HepG2 (cell line): ENCODE results near the gene NINL. TPM values are rescaled to one million over a fixed set of nuclear protein-coding genes. Genes with fewer than 3 reads are reported as not detected.
A peak's percentile ranks its signal among the peaks of the same experiment; 100 is the strongest.

Experiments
- ATAC-seq: fragments of 200-7000 bp; cut with Tn5 transposase; 3 replicates; pipeline ENCODE4 v1.9.1; 2020; ENCODE audit warnings: mild to moderate bottlenecking, moderate library complexity
- BruUV-seq: library from RNA; stranded (reverse); fragments of 400-500 nt; replicated peaks from 2 replicates; lab custom pipeline; 2021; lab: Mats Ljungman, UMichigan
- CTCF ChIA-PET: fragments of 300-600 bp; formaldehyde crosslinking; extraction: SDS; loops from one replicate; lab custom pipeline; 2021; ENCODE audit warnings: low total read pairs, inconsistent platforms, low intra/inter-chr PET ratio; lab: Yijun Ruan, JAX
- POLR2A ChIA-PET: fragments of 350-600 bp; sonication (Branson Sonifier 250); formaldehyde crosslinking; loops from one replicate; lab custom pipeline; 2020; ENCODE audit warnings: antibody characterized with exemption, inconsistent platforms; lab: Yijun Ruan, JAX
- DNase-seq: peaks from one replicate; pipeline ENCODE4 v3.0.0-alpha.2; 2015; ENCODE audit warnings: low spot score
- FAIRE-seq: peaks from 3 replicates; lab custom pipeline; 2011; peaks lifted over from hg19 to GRCh38; lab: Jason Lieb, UNC
- H2AFZ ChIP-seq: one replicate; pipeline ENCODE4 v1.6.1; 2011; ENCODE audit warnings: low read length, inconsistent platforms
- H3K27ac ChIP-seq: fragments of 300-600 bp; 3 replicates; pipeline ENCODE4 v1.8.0; 2011; ENCODE audit warnings: mixed run types, mild to moderate bottlenecking, mixed read lengths, low read length, inconsistent platforms; ENCODE audit not compliant: insufficient read depth; ENCODE audit errors: extremely low read length
- H3K27me3 ChIP-seq, 2 experiments: fragments of 200-600 bp in 1 of 2; 2 replicates in 1 of 2; 3 replicates in 1 of 2; pipeline versions ENCODE4 v1.6.0 to v1.8.0; 2011; ENCODE audit warnings: low read length in 2 of 2, mild to moderate bottlenecking in 2 of 2, moderate library complexity in 2 of 2, inconsistent platforms in 1 of 2; ENCODE audit not compliant: insufficient read depth in 2 of 2, control insufficient read depth in 1 of 2
- H3K36me3 ChIP-seq, 2 experiments: fragments of 200-600 bp in 1 of 2; replicated peaks in 1 of 2; 2 replicates in 1 of 2; 3 replicates in 1 of 2; pipeline versions ENCODE4 v1.5.1 to v1.8.0; 2011; ENCODE audit warnings: low read length in 2 of 2, inconsistent platforms in 1 of 2; ENCODE audit not compliant: insufficient read depth in 2 of 2, control insufficient read depth in 1 of 2
- H3K4me1 ChIP-seq: 2 replicates; pipeline ENCODE4 v1.5.1; 2012; ENCODE audit warnings: low read length, inconsistent platforms; ENCODE audit not compliant: insufficient read depth
- H3K4me2 ChIP-seq: 2 replicates; pipeline ENCODE4 v1.6.0; 2011; ENCODE audit warnings: low read depth, low read length, inconsistent platforms
- H3K4me3 ChIP-seq, 3 experiments: fragments of 200-600 bp in 1 of 3; sonication (generic), shearing (Covaris generic) in 1 of 3; replicated peaks in 1 of 3; 2 replicates each; pipeline ENCODE4 v1.5.1; 2011 to 2016; ENCODE audit warnings: low read length in 3 of 3, inconsistent platforms in 2 of 3, low read depth in 2 of 3, mild to moderate bottlenecking in 2 of 3, control low read depth in 1 of 3, mixed read lengths in 1 of 3; ENCODE audit not compliant: insufficient read depth in 1 of 3
- H3K79me2 ChIP-seq: one replicate; pipeline ENCODE4 v1.6.1; 2011; ENCODE audit warnings: low read length, inconsistent platforms; ENCODE audit not compliant: insufficient read depth
- H3K9ac ChIP-seq: 2 replicates; pipeline ENCODE4 v1.6.0; 2011; ENCODE audit warnings: mild to moderate bottlenecking, low read depth, low read length, inconsistent platforms; ENCODE audit not compliant: insufficient read depth
- H3K9me3 ChIP-seq: 2 replicates; pipeline ENCODE4 v1.5.1; 2012; ENCODE audit warnings: mild to moderate bottlenecking, low read length
- H4K20me1 ChIP-seq: 2 replicates; pipeline ENCODE4 v1.6.0; 2011; ENCODE audit warnings: inconsistent platforms, mild to moderate bottlenecking, low read length, moderate library complexity; ENCODE audit not compliant: insufficient read depth
- HNRNPUL1 ChIP-seq: fragments of 200-400 bp; formaldehyde crosslinking; IDR thresholded peaks from 2 replicates; pipeline ENCODE4 v1.6.1; 2017; ENCODE audit warnings: low read depth, mild to moderate bottlenecking, low read length, moderate library complexity
- WGBS: methylation state at CpG from one replicate; pipeline ENCODE4 v1.1.6; 2017; ENCODE audit warnings: low lambda C conversion rate; 5-methylcytosine and 5-hydroxymethylcytosine counted together
- in situ Hi-C: cut with HindIII; loops from 2 replicates; pipeline ENCODE4 v1.10.0; 2017; ENCODE audit warnings: low pct_unique_long_range_greater_than_20kb; ENCODE audit not compliant: extremely low pct_ligation_motif_present
- intact Hi-C: fragments of 100-400 bp; cut with micrococcal nuclease; formaldehyde crosslinking; loops from one replicate; pipeline ENCODE4 v1.10.0; 2022; ENCODE audit not compliant: unreplicated experiment
- polyA plus RNA-seq, 8 experiments: library from polyadenylated mRNA; depleted of rRNA in 3 of 8; stranded (reverse) in 7 of 8; unstranded in 1 of 8; fragments of >200 nt; fragmentation: Illumina TruSeq in 4 of 8; extraction: Trizol in 4 of 8; gene quantifications; 2 replicates each; pipeline versions ENCODE4 v1.2.1 to v1.2.3, GENCODE V29; 2011 to 2016; ENCODE audit warnings: low read depth in 4 of 8, missing spikeins in 1 of 8, mixed read lengths in 1 of 8; ENCODE audit not compliant: insufficient read depth in 1 of 8
- total RNA-seq, 5 experiments: library from RNA; depleted of rRNA; stranded (reverse); fragments of >200 nt; fragmentation: Illumina TruSeq; extraction: Trizol; gene quantifications; 2 replicates each; pipeline ENCODE4 v1.2.3, GENCODE V29; 2016; ENCODE audit warnings: low read depth in 1 of 5
- TF ChIP-seq, protein P1 (sequence below): IDR thresholded peaks from 2 replicates; pipeline ENCODE4 v1.4.0; 2020; ENCODE audit warnings: mild to moderate bottlenecking, missing genetic modification reagents
- TF ChIP-seq, protein P2 (sequence below): sonication (generic); formaldehyde crosslinking; IDR thresholded peaks from 2 replicates; pipeline ENCODE4 v1.5.1; 2020; ENCODE audit warnings: mild to moderate bottlenecking, missing genetic modification reagents, moderate library complexity

Gene NINL
- total and polyA plus RNA-seq, 2 of the 13 experiments (the other 11 are each of a cell fraction or from before 2014, with no cell fraction given), result 32.3 to 34.3 TPM

DNA sequence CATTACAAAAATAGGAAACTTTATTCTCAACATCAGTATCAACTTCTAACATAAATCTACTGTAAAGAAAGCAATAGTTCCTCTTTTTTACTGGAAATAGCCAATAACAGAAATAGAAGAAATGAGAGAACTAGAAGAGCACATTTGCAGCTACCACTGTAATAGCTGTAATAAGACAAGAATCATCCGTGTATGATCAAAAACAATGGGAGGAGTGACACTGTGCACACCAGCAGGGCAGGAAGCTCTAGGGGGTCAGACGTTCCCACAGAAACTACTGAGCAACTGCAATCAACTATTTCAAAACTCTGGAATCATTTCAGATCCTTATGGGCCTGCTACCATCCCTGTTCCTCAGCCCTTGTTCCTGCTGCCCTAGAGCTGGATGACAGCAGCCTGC, 43.7 kb downstream of the NINL start:
- Histone ChIP-seq H4K20me1 (peaks cover 36% of the 10 kb centered on the region), H3K36me3 (peaks cover 5 to 16% of the 10 kb centered on the region in 2 experiments; a peak in 1 of 5 replicates), H3K4me2 (peak overlapping the region; percentile 36), H2AFZ (no peak overlapping the region), H3K27ac (peak overlapping the region; percentile 44), H3K9me3 (no peaks in the 10 kb centered on the region), H3K9ac (peak overlapping the region; percentile 16; the same call in 1 of the 2 replicates), H3K4me1 (peaks cover 78% of the 10 kb centered on the region), H3K79me2 (peaks cover 47% of the 10 kb centered on the region), H3K27me3 (no peaks in the 10 kb centered on the region), H3K4me3 (no peak overlapping the region)
- ATAC-seq, result no peak
- TF ChIP-seq, protein P1, sequence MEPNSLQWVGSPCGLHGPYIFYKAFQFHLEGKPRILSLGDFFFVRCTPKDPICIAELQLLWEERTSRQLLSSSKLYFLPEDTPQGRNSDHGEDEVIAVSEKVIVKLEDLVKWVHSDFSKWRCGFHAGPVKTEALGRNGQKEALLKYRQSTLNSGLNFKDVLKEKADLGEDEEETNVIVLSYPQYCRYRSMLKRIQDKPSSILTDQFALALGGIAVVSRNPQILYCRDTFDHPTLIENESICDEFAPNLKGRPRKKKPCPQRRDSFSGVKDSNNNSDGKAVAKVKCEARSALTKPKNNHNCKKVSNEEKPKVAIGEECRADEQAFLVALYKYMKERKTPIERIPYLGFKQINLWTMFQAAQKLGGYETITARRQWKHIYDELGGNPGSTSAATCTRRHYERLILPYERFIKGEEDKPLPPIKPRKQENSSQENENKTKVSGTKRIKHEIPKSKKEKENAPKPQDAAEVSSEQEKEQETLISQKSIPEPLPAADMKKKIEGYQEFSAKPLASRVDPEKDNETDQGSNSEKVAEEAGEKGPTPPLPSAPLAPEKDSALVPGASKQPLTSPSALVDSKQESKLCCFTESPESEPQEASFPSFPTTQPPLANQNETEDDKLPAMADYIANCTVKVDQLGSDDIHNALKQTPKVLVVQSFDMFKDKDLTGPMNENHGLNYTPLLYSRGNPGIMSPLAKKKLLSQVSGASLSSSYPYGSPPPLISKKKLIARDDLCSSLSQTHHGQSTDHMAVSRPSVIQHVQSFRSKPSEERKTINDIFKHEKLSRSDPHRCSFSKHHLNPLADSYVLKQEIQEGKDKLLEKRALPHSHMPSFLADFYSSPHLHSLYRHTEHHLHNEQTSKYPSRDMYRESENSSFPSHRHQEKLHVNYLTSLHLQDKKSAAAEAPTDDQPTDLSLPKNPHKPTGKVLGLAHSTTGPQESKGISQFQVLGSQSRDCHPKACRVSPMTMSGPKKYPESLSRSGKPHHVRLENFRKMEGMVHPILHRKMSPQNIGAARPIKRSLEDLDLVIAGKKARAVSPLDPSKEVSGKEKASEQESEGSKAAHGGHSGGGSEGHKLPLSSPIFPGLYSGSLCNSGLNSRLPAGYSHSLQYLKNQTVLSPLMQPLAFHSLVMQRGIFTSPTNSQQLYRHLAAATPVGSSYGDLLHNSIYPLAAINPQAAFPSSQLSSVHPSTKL (CRISPR knock-in tag), result no peak
- no peak for TF ChIP-seq HNRNPUL1
- TF ChIP-seq, protein P2, sequence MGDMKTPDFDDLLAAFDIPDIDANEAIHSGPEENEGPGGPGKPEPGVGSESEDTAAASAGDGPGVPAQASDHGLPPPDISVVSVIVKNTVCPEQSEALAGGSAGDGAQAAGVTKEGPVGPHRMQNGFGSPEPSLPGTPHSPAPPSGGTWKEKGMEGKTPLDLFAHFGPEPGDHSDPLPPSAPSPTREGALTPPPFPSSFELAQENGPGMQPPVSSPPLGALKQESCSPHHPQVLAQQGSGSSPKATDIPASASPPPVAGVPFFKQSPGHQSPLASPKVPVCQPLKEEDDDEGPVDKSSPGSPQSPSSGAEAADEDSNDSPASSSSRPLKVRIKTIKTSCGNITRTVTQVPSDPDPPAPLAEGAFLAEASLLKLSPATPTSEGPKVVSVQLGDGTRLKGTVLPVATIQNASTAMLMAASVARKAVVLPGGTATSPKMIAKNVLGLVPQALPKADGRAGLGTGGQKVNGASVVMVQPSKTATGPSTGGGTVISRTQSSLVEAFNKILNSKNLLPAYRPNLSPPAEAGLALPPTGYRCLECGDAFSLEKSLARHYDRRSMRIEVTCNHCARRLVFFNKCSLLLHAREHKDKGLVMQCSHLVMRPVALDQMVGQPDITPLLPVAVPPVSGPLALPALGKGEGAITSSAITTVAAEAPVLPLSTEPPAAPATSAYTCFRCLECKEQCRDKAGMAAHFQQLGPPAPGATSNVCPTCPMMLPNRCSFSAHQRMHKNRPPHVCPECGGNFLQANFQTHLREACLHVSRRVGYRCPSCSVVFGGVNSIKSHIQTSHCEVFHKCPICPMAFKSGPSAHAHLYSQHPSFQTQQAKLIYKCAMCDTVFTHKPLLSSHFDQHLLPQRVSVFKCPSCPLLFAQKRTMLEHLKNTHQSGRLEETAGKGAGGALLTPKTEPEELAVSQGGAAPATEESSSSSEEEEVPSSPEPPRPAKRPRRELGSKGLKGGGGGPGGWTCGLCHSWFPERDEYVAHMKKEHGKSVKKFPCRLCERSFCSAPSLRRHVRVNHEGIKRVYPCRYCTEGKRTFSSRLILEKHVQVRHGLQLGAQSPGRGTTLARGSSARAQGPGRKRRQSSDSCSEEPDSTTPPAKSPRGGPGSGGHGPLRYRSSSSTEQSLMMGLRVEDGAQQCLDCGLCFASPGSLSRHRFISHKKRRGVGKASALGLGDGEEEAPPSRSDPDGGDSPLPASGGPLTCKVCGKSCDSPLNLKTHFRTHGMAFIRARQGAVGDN (CRISPR knock-in tag), result peak; percentile 33
- ChIA-PET CTCF (no interaction called here), POLR2A (interaction anchor here (1.3 to 5.6 kb wide), 5 partner anchors 10 to 151 kb away, joined by 4 to 47 read pairs (median 12); partner anchors contain the start of genes ABHD12 and NINL)
- no peak for DNase-seq
- no peak for FAIRE-seq
- 31% methylated on average over 2 of the region's 2 CpGs for WGBS
- in situ Hi-C loops (no loop called here), intact Hi-C loops (no loop called here)
- no TSS peak for BruUV-seq
